Neutrophil (primary cell): ENCODE measurements around the gene AHNAK.
"Not testable (repeated sequence)": the region's sequence is repeated elsewhere in the genome, so short reads cannot be mapped to it uniquely, and the experiment has no call there.

ENCODE experiments used
- H3K27ac ChIP-seq: fragments of 200-600 bp; sonication (generic); 2 replicates; pipeline ENCODE4 v1.5.1; 2016; ENCODE audit warnings: mild to moderate bottlenecking, moderate library complexity
- H3K27me3 ChIP-seq: fragments of 200-600 bp; sonication (generic); 2 replicates; pipeline ENCODE4 v1.6.0; 2016; ENCODE audit warnings: mild to moderate bottlenecking
- H3K36me3 ChIP-seq: fragments of 200-600 bp; sonication (generic); 2 replicates; pipeline ENCODE4 v1.5.1; 2017
- H3K4me1 ChIP-seq, 2 experiments: fragments of 200-600 bp in 1 of 2; sonication (generic) in 1 of 2; 1 replicate in 1 of 2; 2 replicates in 1 of 2; pipeline versions ENCODE4 v1.5.1 to v1.6.1; 2013 to 2016; ENCODE audit warnings: low read depth in 1 of 2, low read length in 1 of 2, mild to moderate bottlenecking in 1 of 2, moderate library complexity in 1 of 2; ENCODE audit not compliant: control insufficient read depth in 1 of 2, insufficient read depth in 1 of 2
- H3K4me3 ChIP-seq, 2 experiments: fragments of 200-600 bp in 1 of 2; sonication (generic) in 1 of 2; 1 replicate in 1 of 2; 2 replicates in 1 of 2; pipeline ENCODE4 v1.5.1; 2013 to 2016; ENCODE audit warnings: low read depth in 1 of 2, low read length in 1 of 2, mild to moderate bottlenecking in 1 of 2, moderate library complexity in 1 of 2
- H3K9me3 ChIP-seq: fragments of 200-600 bp; sonication (generic); 2 replicates; pipeline ENCODE4 v1.5.1; 2016
- CTCF ChIP-seq: fragments of 200-600 bp; sonication (generic); IDR thresholded peaks from 2 replicates; pipeline ENCODE4 v1.5.1; 2016; ENCODE audit warnings: antibody characterized with exemption

AHNAK gene

DNA sequence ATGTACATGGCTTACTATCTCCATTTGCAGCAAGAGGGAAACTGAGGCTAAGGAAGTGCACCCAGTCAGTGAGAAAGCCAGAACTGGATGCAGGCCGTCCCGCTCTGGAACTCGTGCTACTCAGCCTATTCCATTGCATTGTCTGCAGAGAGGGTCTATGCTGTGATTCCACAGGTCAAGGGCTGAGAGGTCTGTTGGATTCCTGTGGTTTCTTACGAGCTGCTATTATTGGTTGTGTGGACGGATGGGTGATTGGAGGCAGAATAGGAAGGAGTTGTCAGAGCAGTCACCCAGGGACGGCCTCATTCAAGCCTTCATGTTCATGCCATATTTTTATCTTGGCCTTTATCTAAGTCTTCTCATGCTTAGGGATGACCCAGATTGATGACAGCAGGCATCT, 94.3 kb downstream of the AHNAK start:
- Histone ChIP-seq H3K4me1 (no peaks in the 10 kb centered on the region), H3K36me3 (no peaks in the 10 kb centered on the region), H3K27ac (no peak overlapping the region), H3K9me3 (no peaks in the 10 kb centered on the region), H3K27me3 (peaks cover 8% of the 10 kb centered on the region), H3K4me3 (no peak overlapping the region)
- no peak for TF ChIP-seq CTCF

DNA sequence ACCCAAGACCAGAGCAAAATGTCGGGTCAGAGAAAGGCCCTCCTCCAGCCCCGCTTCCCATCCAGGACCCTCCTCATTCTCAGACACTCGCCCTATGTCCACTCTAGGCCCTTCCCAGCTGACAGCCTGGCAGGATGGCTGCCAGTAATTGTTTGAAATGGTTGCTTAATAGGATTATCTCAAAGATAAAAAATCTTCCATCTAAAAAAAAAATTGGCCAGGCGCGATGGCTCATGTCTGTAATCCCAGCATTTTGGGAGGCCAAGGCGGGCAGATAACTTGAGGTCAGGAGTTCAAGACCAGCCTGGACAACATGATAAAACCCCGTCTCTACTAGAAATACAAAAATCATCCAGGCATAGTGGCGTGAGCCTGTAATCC, 95.4 kb downstream of the AHNAK start:
- Histone ChIP-seq H3K27ac (no peak overlapping the region), H3K4me3 (no peak overlapping the region), H3K36me3 (no peaks in the 10 kb centered on the region), H3K9me3 (no peaks in the 10 kb centered on the region), H3K27me3 (peaks cover 18% of the 10 kb centered on the region), H3K4me1 (no peaks in the 10 kb centered on the region)
- TF ChIP-seq CTCF, result no peak

GRCh38 chr11:62450543-62451240, 95.9 kb downstream of the AHNAK start:
- Histone ChIP-seq H3K27me3 (peaks cover 23% of the 10 kb centered on the region), H3K9me3 (no peaks in the 10 kb centered on the region), H3K36me3 (no peaks in the 10 kb centered on the region), H3K4me1 (no peaks in the 10 kb centered on the region), H3K4me3 (no peak overlapping the region), H3K27ac (no peak overlapping the region)
- TF ChIP-seq CTCF, result no peak

DNA sequence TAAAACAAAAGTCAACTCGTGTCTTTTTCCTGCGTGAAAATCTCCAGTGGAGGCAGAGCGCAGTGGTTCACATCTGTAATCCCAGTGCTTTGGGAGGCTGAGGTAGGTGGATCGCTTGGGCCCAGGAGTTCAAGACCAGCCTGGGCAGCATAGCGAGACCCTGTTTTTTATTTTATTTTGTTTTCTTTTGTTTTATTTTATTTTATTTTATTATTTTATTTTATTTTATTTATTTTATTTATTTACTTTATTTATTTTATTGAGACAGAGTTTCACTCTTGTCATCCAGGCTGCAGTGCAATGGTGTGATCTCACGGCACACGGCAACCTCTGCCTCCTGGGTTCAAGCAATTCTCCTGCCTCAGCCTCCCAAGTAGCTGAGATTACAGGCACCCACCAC, 96.7 kb downstream of the AHNAK start:
- H3K4me1 ChIP-seq, H3K4me3 ChIP-seq, H3K27ac ChIP-seq, H3K36me3 ChIP-seq, H3K9me3 ChIP-seq: not testable (repeated sequence)
- peaks cover 31% of the 10 kb centered on the region for H3K27me3 ChIP-seq

GRCh38 chr11:62449451-62449851, 97.2 kb downstream of the AHNAK start:
- Histone ChIP-seq H3K36me3 (no peaks in the 10 kb centered on the region), H3K4me3 (no peak overlapping the region), H3K4me1 (peaks cover 1 to 6% of the 10 kb centered on the region in 2 experiments), H3K9me3 (no peaks in the 10 kb centered on the region), H3K27me3 (peaks cover 36% of the 10 kb centered on the region), H3K27ac (no peak overlapping the region)
- TF ChIP-seq CTCF, result no peak

DNA sequence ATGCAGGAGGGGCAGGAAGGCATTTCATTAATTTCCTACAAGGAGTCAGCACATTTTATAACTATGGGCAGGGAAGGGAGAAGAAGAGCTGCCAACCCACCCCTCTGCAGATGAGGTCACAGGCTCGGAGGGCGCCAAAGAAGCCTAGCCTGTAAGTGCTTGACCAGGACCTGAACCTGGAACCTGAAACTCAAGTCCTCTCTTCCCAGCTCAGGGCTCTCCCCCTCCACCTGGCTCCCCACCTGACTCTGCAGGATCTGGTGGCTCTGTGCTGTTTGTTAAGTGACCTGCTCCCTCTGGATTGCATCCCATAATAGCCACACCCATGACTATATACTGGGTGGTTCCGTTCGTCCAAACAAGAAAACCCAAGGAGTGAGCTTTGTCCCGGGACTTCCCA, 100.5 kb downstream of the AHNAK start:
- H3K27me3 ChIP-seq, result peaks cover 49% of the 10 kb centered on the region
- no peaks in the 10 kb centered on the region for H3K9me3 ChIP-seq
- TF ChIP-seq CTCF, result no peak
- H3K36me3 ChIP-seq, result no peaks in the 10 kb centered on the region
- H3K4me3 ChIP-seq, result no peak overlapping the region
- H3K4me1 ChIP-seq, result peaks cover 4 to 7% of the 10 kb centered on the region in 2 experiments
- no peak overlapping the region for H3K27ac ChIP-seq
